Suprapubic skin (tissue), 4 donors: ENCODE data around the gene PLIN4. TPM values are rescaled to one million over a fixed set of nuclear protein-coding genes. Genes with fewer than 3 reads are reported as not detected.

Source experiments
- DNase-seq, 2 donors: peaks; one replicate each; pipeline ENCODE4 v3.0.0-alpha.2; 2019; ENCODE audit warnings: low spot score in 2 of 2
- H3K27ac ChIP-seq: fragments of 200-600 bp; sonication (generic); one replicate; pipeline ENCODE4 v1.5.1; 2019
- H3K27me3 ChIP-seq: fragments of 200-600 bp; sonication (generic); one replicate; pipeline ENCODE4 v1.5.1; 2019
- H3K36me3 ChIP-seq: fragments of 200-600 bp; sonication (generic); one replicate; pipeline ENCODE4 v1.5.1; 2019
- H3K4me1 ChIP-seq: fragments of 200-600 bp; sonication (generic); one replicate; pipeline ENCODE4 v1.5.1; 2019
- H3K4me3 ChIP-seq: fragments of 200-600 bp; sonication (generic); one replicate; pipeline ENCODE4 v1.5.1; 2019; ENCODE audit warnings: mild to moderate bottlenecking
- H3K9me3 ChIP-seq: fragments of 200-600 bp; sonication (generic); one replicate; pipeline ENCODE4 v1.5.1; 2019
- EP300 ChIP-seq: sonication (generic); formaldehyde crosslinking; IDR thresholded peaks from one replicate; pipeline ENCODE4 v1.6.1; 2017; ENCODE audit warnings: antibody characterized with exemption
- POLR2A ChIP-seq, 2 donors: fragments of 450-650 bp; IDR thresholded peaks; one replicate each; pipeline ENCODE4 v1.6.1; 2017; ENCODE audit warnings: antibody characterized with exemption in 2 of 2, mild to moderate bottlenecking in 2 of 2, moderate library complexity in 2 of 2
- POLR2AphosphoS5 ChIP-seq, 3 donors: sonication (generic); formaldehyde crosslinking; IDR thresholded peaks; one replicate each; pipeline ENCODE4 v1.6.1; 2017; ENCODE audit warnings: antibody characterized with exemption in 3 of 3
- WGBS: methylation state at CpG from one replicate; pipeline ENCODE4 v1.1.5; 2018; 5-methylcytosine and 5-hydroxymethylcytosine counted together
- total RNA-seq, 4 donors: library from RNA; depleted of rRNA; stranded (reverse); fragments of >200 nt; gene quantifications; one replicate each; pipeline ENCODE4 v1.1.0, GENCODE V29; 2016
- TF ChIP-seq, protein P1 (sequence below), 2 donors: fragments of 200-600 bp in 1 of 2; fragments of 450-650 bp in 1 of 2; sonication (generic) in 1 of 2; IDR thresholded peaks; one replicate each; pipeline ENCODE4 v1.5.1; 2016 to 2019; ENCODE audit warnings: antibody characterized with exemption in 2 of 2, mild to moderate bottlenecking in 1 of 2, moderate library complexity in 1 of 2

PLIN4 gene
- total RNA-seq, 4 donors from 2014 or later: 12.4 to 38.3 (median 19.3) TPM

DNA sequence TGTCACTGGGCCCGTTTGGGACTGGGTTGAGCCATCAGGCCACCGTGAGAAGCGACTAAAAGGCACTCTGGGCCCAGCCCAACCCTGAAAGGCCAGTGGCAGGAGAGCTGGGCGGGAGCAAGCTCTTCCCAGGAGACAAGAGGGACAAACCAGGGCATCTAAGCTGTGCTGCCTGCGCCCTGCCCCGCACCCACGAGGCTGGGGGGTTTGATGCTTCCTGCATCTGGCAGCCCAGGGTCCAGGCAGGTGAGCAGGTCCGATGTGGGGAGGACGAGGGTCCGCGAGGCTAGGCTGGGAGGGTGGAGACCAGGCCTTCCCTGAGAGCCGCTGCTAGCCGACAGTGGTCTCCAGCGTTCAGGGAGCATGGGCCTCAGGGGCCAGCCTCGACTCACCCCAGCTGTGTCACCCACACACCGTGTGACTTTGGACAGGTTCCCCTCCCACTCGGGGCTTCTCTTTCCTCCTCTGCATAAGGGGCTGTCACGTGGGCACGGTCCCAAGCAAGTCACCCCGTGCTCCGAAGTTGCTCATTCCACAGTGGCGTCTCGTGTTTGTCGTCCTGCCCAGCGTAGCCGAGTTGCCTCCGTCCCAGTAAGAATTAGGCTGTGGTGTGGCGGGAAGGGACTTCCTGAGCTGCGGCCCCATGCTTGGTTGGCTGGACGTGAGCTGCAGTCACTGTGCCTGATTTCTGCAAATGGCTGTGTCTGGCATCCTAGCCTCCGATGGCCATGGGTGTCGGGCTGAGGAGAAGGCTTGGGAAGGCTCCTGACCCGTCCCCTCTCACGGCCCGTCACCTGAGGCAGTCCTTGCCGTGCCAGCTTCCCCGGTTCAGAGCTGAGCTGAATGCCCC, 15.8 kb downstream of the PLIN4 start:
- TF ChIP-seq POLR2A (IDR thresholded peaks at IDR 0.05) (no peak), EP300 (no peak), POLR2AphosphoS5 (IDR thresholded peaks at IDR 0.05) (no peak)
- TF ChIP-seq, protein P1, sequence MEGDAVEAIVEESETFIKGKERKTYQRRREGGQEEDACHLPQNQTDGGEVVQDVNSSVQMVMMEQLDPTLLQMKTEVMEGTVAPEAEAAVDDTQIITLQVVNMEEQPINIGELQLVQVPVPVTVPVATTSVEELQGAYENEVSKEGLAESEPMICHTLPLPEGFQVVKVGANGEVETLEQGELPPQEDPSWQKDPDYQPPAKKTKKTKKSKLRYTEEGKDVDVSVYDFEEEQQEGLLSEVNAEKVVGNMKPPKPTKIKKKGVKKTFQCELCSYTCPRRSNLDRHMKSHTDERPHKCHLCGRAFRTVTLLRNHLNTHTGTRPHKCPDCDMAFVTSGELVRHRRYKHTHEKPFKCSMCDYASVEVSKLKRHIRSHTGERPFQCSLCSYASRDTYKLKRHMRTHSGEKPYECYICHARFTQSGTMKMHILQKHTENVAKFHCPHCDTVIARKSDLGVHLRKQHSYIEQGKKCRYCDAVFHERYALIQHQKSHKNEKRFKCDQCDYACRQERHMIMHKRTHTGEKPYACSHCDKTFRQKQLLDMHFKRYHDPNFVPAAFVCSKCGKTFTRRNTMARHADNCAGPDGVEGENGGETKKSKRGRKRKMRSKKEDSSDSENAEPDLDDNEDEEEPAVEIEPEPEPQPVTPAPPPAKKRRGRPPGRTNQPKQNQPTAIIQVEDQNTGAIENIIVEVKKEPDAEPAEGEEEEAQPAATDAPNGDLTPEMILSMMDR (IDR thresholded peaks at IDR 0.05): no peak
- Histone ChIP-seq H3K36me3 (peaks cover 80% of the 10 kb centered on the region), H3K9me3 (no peaks in the 10 kb centered on the region), H3K4me3 (no peak overlapping the region), H3K27ac (no peak overlapping the region), H3K27me3 (no peaks in the 10 kb centered on the region), H3K4me1 (no peaks in the 10 kb centered on the region)
- DNase-seq: no peak
- 80% methylated on average over 14 of the region's 37 CpGs for WGBS

DNA sequence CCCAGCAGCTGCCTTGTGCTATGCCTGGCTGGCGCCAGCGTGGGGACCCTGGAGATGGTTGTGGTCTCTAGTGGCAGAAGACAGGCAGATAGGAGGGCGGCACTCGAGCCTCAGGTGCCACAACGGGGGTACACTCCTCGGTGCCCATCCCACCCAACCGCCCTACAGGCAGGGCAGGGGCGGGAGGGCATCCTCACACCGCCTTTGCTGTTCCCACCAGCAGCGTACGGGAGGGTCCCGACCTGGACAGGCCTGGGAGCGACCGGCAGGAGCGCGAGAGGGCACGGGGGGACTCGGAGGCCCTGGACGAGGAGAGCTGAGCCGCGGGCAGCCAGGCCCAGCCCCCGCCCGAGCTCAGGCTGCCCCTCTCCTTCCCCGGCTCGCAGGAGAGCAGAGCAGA, 16.6 kb downstream of the PLIN4 start:
- Histone ChIP-seq H3K9me3 (no peaks in the 10 kb centered on the region), H3K4me1 (no peaks in the 10 kb centered on the region), H3K27ac (no peak overlapping the region), H3K36me3 (peaks cover 88% of the 10 kb centered on the region), H3K4me3 (no peak overlapping the region), H3K27me3 (no peaks in the 10 kb centered on the region)
- DNase-seq: no peak
- WGBS: 94% methylated on average over 23 of the region's 25 CpGs
- TF ChIP-seq POLR2A (IDR thresholded peaks at IDR 0.05): no peak
- no peak for TF ChIP-seq EP300
- no peak for TF ChIP-seq POLR2AphosphoS5 (IDR thresholded peaks at IDR 0.05)
- TF ChIP-seq, protein P1 (IDR thresholded peaks at IDR 0.05): no peak

DNA sequence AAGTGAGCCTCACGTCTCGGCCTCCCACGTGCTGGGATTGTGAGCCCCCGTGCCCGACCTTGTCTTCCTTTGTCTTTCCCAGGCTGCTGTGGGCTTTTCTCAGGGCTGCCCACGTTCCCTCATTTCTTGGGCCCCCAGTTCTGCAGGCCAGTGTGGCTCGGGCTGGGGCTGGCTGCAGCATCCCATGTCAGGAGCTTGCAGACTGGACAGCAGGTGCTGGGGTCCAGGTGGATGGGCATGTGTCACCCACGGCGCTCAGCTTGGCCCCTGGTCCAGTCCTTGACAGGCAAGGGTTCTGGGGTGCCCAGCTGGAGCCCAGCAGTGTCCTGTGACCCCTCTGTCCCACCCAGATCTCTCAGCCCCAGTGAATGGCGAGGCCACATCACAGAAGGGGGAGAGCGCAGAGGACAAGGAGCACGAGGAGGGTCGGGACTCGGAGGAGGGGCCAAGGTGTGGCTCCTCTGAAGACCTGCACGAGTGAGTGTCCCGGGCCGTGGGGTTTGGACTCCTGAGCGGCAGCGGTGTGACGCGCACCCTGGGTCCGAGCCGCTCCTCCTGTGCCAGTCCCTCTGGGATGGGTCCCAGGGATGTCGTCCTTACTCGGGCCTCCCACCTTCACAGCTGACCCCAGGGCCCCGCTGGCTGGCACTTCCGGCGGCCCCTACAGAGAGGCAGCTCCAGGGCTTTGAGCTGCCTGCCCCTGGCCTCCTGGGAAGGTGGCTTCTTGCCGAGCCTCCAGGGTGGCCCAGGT, 17.3 kb downstream of the PLIN4 start:
- Histone ChIP-seq H3K4me1 (no peaks in the 10 kb centered on the region), H3K9me3 (no peaks in the 10 kb centered on the region), H3K36me3 (peaks cover 93% of the 10 kb centered on the region), H3K27me3 (no peaks in the 10 kb centered on the region), H3K4me3 (no peak overlapping the region), H3K27ac (no peak overlapping the region)
- TF ChIP-seq EP300: no peak
- no peak for TF ChIP-seq POLR2A (IDR thresholded peaks at IDR 0.05)
- TF ChIP-seq, protein P1 (IDR thresholded peaks at IDR 0.05): no peak
- no peak for TF ChIP-seq POLR2AphosphoS5 (IDR thresholded peaks at IDR 0.05)
- DNase-seq: no peak
- 89% methylated on average over 17 of the region's 29 CpGs for WGBS

DNA sequence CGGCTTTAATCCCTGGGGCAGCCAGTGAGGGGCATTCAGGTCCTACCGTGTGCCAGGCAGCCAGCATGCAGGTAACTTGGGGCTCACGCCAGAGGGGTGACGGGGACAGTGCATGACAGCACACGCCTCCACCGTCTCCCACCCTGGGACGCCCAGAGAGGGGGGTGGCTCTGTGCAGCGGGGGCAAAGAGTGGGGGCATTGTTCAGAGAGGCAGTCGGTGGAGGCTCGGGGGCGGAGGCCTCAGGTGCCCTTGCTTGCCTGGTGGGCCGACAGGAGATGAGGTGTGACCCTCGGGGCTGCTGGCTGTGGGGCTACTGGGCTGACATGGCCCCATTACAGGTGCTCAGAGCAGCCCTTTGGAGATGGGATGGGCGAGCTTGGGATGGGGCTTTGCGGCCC, 18.4 kb downstream of the PLIN4 start:
- H3K4me3 ChIP-seq: no peak overlapping the region
- no peaks in the 10 kb centered on the region for H3K27me3 ChIP-seq
- peaks cover 93% of the 10 kb centered on the region for H3K36me3 ChIP-seq
- no peaks in the 10 kb centered on the region for H3K9me3 ChIP-seq
- H3K27ac ChIP-seq: no peak overlapping the region
- TF ChIP-seq EP300 (no peak), POLR2A (IDR thresholded peaks at IDR 0.05) (no peak), POLR2AphosphoS5 (IDR thresholded peaks at IDR 0.05) (no peak)
- TF ChIP-seq, protein P1 (IDR thresholded peaks at IDR 0.05): no peak
- H3K4me1 ChIP-seq: no peaks in the 10 kb centered on the region
- DNase-seq: no peak
- 90% methylated on average over 14 of the region's 15 CpGs for WGBS

DNA sequence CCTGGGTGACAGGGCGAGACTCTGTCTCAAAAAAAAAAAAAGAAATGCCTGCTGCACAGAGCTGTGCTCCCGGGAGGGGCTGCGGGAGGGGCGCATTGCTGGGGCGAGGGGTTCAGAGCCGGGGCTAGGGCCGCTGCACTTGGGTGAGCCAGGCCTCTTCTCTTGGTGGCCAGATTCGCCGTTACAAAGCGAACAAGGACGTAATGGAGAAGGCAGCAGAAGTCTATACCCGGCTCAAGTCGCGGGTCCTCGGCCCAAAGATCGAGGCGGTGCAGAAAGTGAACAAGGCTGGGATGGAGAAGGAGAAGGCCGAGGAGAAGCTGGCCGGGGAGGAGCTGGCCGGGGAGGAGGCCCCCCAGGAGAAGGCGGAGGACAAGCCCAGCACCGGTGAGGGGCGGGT, 19.0 kb downstream of the PLIN4 start:
- Histone ChIP-seq H3K4me1 (no peaks in the 10 kb centered on the region), H3K27ac (no peak overlapping the region), H3K9me3 (no peaks in the 10 kb centered on the region), H3K36me3 (peaks cover 94% of the 10 kb centered on the region), H3K4me3 (no peak overlapping the region), H3K27me3 (no peaks in the 10 kb centered on the region)
- TF ChIP-seq, protein P1 (IDR thresholded peaks at IDR 0.05): no peak
- TF ChIP-seq POLR2A (IDR thresholded peaks at IDR 0.05): no peak
- TF ChIP-seq EP300: no peak
- TF ChIP-seq POLR2AphosphoS5 (IDR thresholded peaks at IDR 0.05): no peak
- 96% methylated on average over 23 of the region's 23 CpGs for WGBS
- DNase-seq: no peak
